GM12878 (cell line): ENCODE measurements around the gene ZNF280A. TPM values are rescaled to one million over a fixed set of nuclear protein-coding genes. Genes with fewer than 3 reads are reported as not detected.

Experiments
- ATAC-seq: fragments of 200-7000 bp; cut with Tn5 transposase; 3 replicates; pipeline ENCODE4 v1.9.1; 2020; ENCODE audit warnings: mild to moderate bottlenecking, moderate library complexity
- BruUV-seq: library from RNA; stranded (reverse); fragments of 400-500 nt; replicated peaks from 2 replicates; lab custom pipeline; 2021; lab: Mats Ljungman, UMichigan
- CTCF ChIA-PET: fragments of 300-600 bp; sonication (Branson Sonifier 250); formaldehyde crosslinking; extraction: SDS; loops from one replicate; lab custom pipeline; 2021; ENCODE audit warnings: inconsistent platforms; lab: Yijun Ruan, JAX
- POLR2A ChIA-PET: fragments of 350-600 bp; formaldehyde crosslinking; extraction: SDS; loops from one replicate; lab custom pipeline; 2021; ENCODE audit warnings: inconsistent platforms; lab: Charles Lee
- RAD21 ChIA-PET: fragments of 300-600 bp; sonication (Branson Sonifier 250); formaldehyde crosslinking; loops from one replicate; lab custom pipeline; 2023; ENCODE audit warnings: antibody characterized with exemption; ENCODE audit not compliant: unreplicated experiment; lab: Charles Lee
- SMC1A ChIA-PET: fragments of 300-600 bp; sonication (Branson Sonifier 250); formaldehyde crosslinking; loops from one replicate; lab custom pipeline; 2023; ENCODE audit not compliant: unreplicated experiment, uncharacterized antibody; lab: Charles Lee
- DNase-seq: peaks from one replicate; pipeline ENCODE4 v3.0.0-alpha.2; 2011; ENCODE audit warnings: low read depth, low spot score
- FAIRE-seq: peaks from 3 replicates; lab custom pipeline; 2011; peaks lifted over from hg19 to GRCh38; lab: Jason Lieb, UNC
- H2AFZ ChIP-seq: 2 replicates; pipeline ENCODE4 v1.6.0; 2011; ENCODE audit warnings: low read depth, low read length, control low read depth; ENCODE audit not compliant: control insufficient read depth
- H3K27ac ChIP-seq: 2 replicates; pipeline ENCODE4 v1.5.1; 2011; ENCODE audit warnings: control low read depth; ENCODE audit not compliant: control insufficient read depth, insufficient read depth
- H3K27me3 ChIP-seq, 2 experiments: replicated peaks in 1 of 2; 2 replicates each; pipeline versions ENCODE4 v1.6.0 to v1.6.1; 2011; ENCODE audit warnings: low read length in 1 of 2; ENCODE audit not compliant: control insufficient read depth in 2 of 2, insufficient read depth in 2 of 2
- H3K36me3 ChIP-seq, 2 experiments: 2 replicates each; pipeline ENCODE4 v1.5.1; 2011; ENCODE audit warnings: low read length in 1 of 2; ENCODE audit not compliant: control insufficient read depth in 2 of 2, insufficient read depth in 2 of 2
- H3K4me1 ChIP-seq: 2 replicates; pipeline ENCODE4 v1.6.1; 2011; ENCODE audit warnings: mild to moderate bottlenecking, low read length, moderate library complexity, mixed read lengths; ENCODE audit not compliant: control insufficient read depth, insufficient read depth
- H3K4me2 ChIP-seq: 2 replicates; pipeline ENCODE4 v1.6.0; 2011; ENCODE audit warnings: control low read depth; ENCODE audit not compliant: control insufficient read depth, insufficient read depth
- H3K4me3 ChIP-seq: fragments of 200-600 bp; sonication (generic); 2 replicates; pipeline ENCODE4 v1.5.1; 2016
- H3K79me2 ChIP-seq: 2 replicates; pipeline ENCODE4 v1.6.0; 2011; ENCODE audit warnings: low read length; ENCODE audit not compliant: control insufficient read depth, insufficient read depth
- H3K9ac ChIP-seq: 2 replicates; pipeline ENCODE4 v1.8.0; 2011; ENCODE audit warnings: low read length, control low read depth, mixed read lengths; ENCODE audit not compliant: control insufficient read depth, insufficient read depth
- H3K9me3 ChIP-seq: replicated peaks from 3 replicates; pipeline ENCODE4 v1.5.1; 2011; ENCODE audit warnings: mild to moderate bottlenecking, low read length; ENCODE audit not compliant: control insufficient read depth, insufficient read depth
- H4K20me1 ChIP-seq: 2 replicates; pipeline ENCODE4 v1.6.0; 2011; ENCODE audit not compliant: control insufficient read depth, insufficient read depth
- ATF2 ChIP-seq: IDR thresholded peaks from 2 replicates; pipeline ENCODE4 v1.6.1; 2012; ENCODE audit warnings: low read length, inconsistent platforms
- E4F1 ChIP-seq: fragments of 450-650 bp; IDR thresholded peaks from 2 replicates; pipeline ENCODE4 v1.6.1; 2018; ENCODE audit warnings: borderline replicate concordance, mild to moderate bottlenecking; ENCODE audit not compliant: partially characterized antibody
- FOXM1 ChIP-seq: IDR thresholded peaks from 2 replicates; pipeline ENCODE4 v1.6.1; 2012; ENCODE audit warnings: low read depth, mild to moderate bottlenecking, inconsistent platforms, low read length, moderate library complexity
- KDM1A ChIP-seq: fragments of 200-600 bp; sonication (generic); IDR thresholded peaks from 2 replicates; pipeline ENCODE4 v1.6.1; 2016; ENCODE audit warnings: borderline replicate concordance
- LARP7 ChIP-seq: fragments of 450-650 bp; IDR thresholded peaks from 2 replicates; pipeline ENCODE4 v1.6.1; 2017; ENCODE audit warnings: mild to moderate bottlenecking
- MYB ChIP-seq: fragments of 150-350 bp; IDR thresholded peaks from 2 replicates; pipeline ENCODE4 v1.6.1; 2014; ENCODE audit warnings: mild to moderate bottlenecking, low read depth, low read length, borderline replicate concordance
- MYC ChIP-seq: IDR thresholded peaks from 2 replicates; pipeline ENCODE4 v1.6.1; 2011; ENCODE audit warnings: mild to moderate bottlenecking, low read length, moderate library complexity, inconsistent platforms; ENCODE audit not compliant: insufficient read depth, insufficient replicate concordance, insufficient read length, severe bottlenecking
- RUNX3 ChIP-seq: IDR thresholded peaks from 2 replicates; pipeline ENCODE4 v1.6.1; 2012; ENCODE audit warnings: low read length, inconsistent platforms
- SP1 ChIP-seq: IDR thresholded peaks from one replicate; pipeline ENCODE4 v1.6.1; 2011; ENCODE audit warnings: low read depth, low read length
- SREBF2 ChIP-seq: IDR thresholded peaks from 2 replicates; pipeline ENCODE4 v1.6.1; 2012; ENCODE audit warnings: mild to moderate bottlenecking, low read length
- TAF1 ChIP-seq: IDR thresholded peaks from 2 replicates; pipeline ENCODE4 v1.6.1; 2011; ENCODE audit warnings: mild to moderate bottlenecking, low read depth, low read length, borderline replicate concordance
- WGBS: methylation state at CpG from one replicate; pipeline ENCODE4 v1.1.6; 2016; ENCODE audit warnings: low lambda C conversion rate; ENCODE audit not compliant: insufficient replicate concordance, insufficient coverage; ENCODE audit errors: missing lambda C conversion rate; 5-methylcytosine and 5-hydroxymethylcytosine counted together
- in situ Hi-C: fragments of 300-500 bp; cut with MboI; formaldehyde crosslinking; loops from 9 replicates; pipeline ENCODE4 v1.14.3; 2018; ENCODE audit warnings: mixed read lengths
- intact Hi-C: fragments of 100-400 bp; cut with micrococcal nuclease; formaldehyde crosslinking; loops from one replicate; pipeline ENCODE4 v1.14.2; 2022; ENCODE audit not compliant: unreplicated experiment
- polyA plus RNA-seq, 11 experiments: library from polyadenylated mRNA; depleted of rRNA in 4 of 11; unstranded in 6 of 11; stranded (reverse) in 5 of 11; fragments of >200 nt; fragmentation: Nextera tagmentation in 4 of 11; fragmentation: Illumina TruSeq in 1 of 11; extraction: Ambion mirVana in 4 of 11; extraction: Trizol in 1 of 11; gene quantifications; 1 replicate in 1 of 11; 2 replicates in 10 of 11; pipeline versions ENCODE4 v1.2.1 to v1.2.3, GENCODE V29; 2011 to 2016; ENCODE audit warnings: inconsistent platforms in 2 of 11, missing spikeins in 2 of 11, low read depth in 1 of 11
- total RNA-seq, 4 experiments: library from RNA; depleted of rRNA in 3 of 4; stranded (reverse); fragments of >200 nt in 3 of 4; fragmentation: Illumina TruSeq in 1 of 4; extraction: Trizol in 1 of 4; gene quantifications; 2 replicates each; pipeline versions ENCODE4 v1.2.1 to v1.2.3, GENCODE V29; 2013 to 2021
- TF ChIP-seq, protein P1 (sequence below): IDR thresholded peaks from 2 replicates; pipeline ENCODE4 v1.6.1; 2011; ENCODE audit warnings: borderline replicate concordance, low read depth, mild to moderate bottlenecking, moderate library complexity, low read length; ENCODE audit not compliant: insufficient read depth, poor library complexity, severe bottlenecking
- TF ChIP-seq, protein P2 (sequence below): IDR thresholded peaks from 2 replicates; pipeline ENCODE4 v1.6.1; 2011; ENCODE audit warnings: mild to moderate bottlenecking, low read depth, low read length, moderate library complexity; ENCODE audit not compliant: insufficient replicate concordance

ZNF280A gene
- total and polyA plus RNA-seq, 10 of the 15 experiments (the other 5 are each of a cell fraction or from before 2014, with no cell fraction given): 0.03 to 0.06 TPM; not detected in 8

DNA sequence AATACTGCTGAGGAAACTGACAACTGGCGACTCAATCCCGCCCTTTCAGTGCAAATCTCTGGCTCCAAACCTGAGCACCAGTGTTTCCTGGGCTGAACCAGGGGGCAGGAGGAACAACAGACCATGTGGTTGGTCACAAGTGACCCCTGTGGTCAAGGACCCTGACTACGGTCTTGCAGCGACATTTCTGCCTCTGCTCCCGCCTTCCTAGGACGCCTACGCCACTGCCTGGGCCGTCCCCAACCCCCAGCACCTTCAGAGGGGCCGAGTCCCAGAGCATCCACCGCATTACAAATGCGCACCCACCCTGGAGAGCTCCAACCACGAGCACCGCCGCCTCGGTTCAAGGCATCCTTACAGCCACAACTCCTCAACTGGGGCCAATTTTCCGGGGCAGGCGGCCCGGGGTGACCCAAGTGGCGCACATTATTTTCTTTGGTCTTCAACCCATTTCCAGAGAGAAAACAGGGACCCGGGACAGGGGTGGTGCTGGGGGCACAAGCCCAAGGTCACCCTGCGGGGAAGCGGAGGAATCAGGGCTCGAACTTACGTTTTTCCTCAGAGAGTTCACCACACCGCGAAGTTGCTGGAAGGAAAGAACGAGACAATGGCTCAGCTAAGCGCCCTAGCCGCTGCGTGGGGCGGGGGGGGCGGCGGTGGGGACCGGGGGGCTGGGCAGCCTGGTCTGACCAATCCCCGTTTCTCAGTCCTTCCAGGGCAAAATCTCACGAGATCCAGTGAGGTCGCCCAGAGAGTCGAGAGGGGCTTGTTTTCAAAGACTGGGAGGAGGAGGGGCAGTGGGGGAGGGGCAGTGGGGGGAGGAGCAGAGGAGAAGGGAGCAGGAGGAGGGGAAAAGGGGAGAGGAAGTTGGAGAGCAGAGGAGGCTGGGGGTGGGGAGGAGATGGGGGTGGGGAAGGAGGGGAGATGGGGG, 37.2 kb upstream of the ZNF280A start:
- Histone ChIP-seq H3K9ac (no peak overlapping the region), H2AFZ (no peak overlapping the region), H3K27ac (no peak overlapping the region), H3K9me3 (no peaks in the 10 kb centered on the region), H3K4me1 (0 out of 2 replicates have a peak, but pooled peaks cover 4% of the 10 kb centered on the region), H4K20me1 (no peaks in the 10 kb centered on the region), H3K36me3 (no peaks in the 10 kb centered on the region), H3K79me2 (no peaks in the 10 kb centered on the region), H3K27me3 (no peaks in the 10 kb centered on the region), H3K4me2 (no peak overlapping the region), H3K4me3 (no peak overlapping the region)
- FAIRE-seq: no peak
- ChIA-PET RAD21 (no interaction called here), SMC1A (no interaction called here), CTCF (no interaction called here), POLR2A (no interaction called here)
- no peak for ATAC-seq
- BruUV-seq: no TSS peak
- no peak for DNase-seq
- in situ Hi-C loops (no loop called here), intact Hi-C loops (loop anchor here (10.0 kb wide), 1 partner anchor 132 kb away; no protein-coding TSS in a partner anchor)
- 92% methylated on average over 28 of the region's 38 CpGs for WGBS
- TF ChIP-seq, protein P1, sequence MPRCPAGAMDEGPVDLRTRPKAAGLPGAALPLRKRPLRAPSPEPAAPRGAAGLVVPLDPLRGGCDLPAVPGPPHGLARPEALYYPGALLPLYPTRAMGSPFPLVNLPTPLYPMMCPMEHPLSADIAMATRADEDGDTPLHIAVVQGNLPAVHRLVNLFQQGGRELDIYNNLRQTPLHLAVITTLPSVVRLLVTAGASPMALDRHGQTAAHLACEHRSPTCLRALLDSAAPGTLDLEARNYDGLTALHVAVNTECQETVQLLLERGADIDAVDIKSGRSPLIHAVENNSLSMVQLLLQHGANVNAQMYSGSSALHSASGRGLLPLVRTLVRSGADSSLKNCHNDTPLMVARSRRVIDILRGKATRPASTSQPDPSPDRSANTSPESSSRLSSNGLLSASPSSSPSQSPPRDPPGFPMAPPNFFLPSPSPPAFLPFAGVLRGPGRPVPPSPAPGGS: no peak
- TF ChIP-seq LARP7 (no peak), E4F1 (no peak), SP1 (no peak), FOXM1 (no peak), MYB (no peak), SREBF2 (no peak), RUNX3 (no peak), MYC (no peak), TAF1 (no peak), ATF2 (no peak), KDM1A (no peak)
- TF ChIP-seq, protein P2, sequence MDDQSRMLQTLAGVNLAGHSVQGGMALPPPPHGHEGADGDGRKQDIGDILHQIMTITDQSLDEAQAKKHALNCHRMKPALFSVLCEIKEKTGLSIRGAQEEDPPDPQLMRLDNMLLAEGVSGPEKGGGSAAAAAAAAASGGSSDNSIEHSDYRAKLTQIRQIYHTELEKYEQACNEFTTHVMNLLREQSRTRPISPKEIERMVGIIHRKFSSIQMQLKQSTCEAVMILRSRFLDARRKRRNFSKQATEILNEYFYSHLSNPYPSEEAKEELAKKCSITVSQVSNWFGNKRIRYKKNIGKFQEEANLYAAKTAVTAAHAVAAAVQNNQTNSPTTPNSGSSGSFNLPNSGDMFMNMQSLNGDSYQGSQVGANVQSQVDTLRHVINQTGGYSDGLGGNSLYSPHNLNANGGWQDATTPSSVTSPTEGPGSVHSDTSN: no peak
